ENCODE data around the gene ZNF503.

ZNF503 gene

DNA sequence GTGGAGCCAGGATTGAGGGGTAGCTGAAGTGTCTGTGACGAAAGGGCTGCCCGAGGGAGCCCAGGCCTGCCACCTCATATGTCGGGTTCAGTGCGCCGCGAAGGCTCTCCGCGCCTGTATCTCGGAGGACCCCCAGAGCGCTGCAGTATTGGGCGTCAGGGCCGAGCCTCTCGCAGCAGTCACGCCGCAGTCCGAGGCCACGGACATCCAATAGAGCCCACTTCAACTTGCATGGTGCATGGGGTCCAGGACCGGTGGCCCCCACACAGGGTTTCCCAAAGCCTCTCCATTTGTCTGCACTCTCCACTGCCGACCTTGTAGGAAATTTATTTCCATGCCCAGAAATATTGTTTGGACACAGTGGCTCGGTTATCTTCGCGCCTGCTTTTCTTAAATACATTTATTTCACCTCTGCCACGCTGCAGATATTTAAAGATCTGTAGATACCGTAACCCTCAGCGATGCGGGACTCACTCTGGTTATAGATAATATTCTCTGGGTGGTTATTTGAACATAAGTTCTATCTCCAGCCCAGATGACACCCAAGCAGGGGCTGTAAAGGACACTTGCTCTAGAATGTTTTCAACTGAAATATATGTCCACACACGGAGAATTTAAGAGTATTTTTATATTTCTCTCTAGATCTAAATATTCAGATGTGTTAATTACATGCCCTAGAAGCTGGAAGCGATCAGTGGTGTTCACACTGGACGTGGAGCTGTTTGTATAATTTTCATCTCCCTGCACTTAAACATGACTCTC is 5.1 kb upstream of the ZNF503 start:
- no peak for DNase-seq (ENCODE audit: low spot score)

- no peak for DNase-seq (ENCODE audit: low spot score)
These were observed 4.3 kb upstream of the ZNF503 start for GRCh38 chr10:75405598-75406461.

DNA sequence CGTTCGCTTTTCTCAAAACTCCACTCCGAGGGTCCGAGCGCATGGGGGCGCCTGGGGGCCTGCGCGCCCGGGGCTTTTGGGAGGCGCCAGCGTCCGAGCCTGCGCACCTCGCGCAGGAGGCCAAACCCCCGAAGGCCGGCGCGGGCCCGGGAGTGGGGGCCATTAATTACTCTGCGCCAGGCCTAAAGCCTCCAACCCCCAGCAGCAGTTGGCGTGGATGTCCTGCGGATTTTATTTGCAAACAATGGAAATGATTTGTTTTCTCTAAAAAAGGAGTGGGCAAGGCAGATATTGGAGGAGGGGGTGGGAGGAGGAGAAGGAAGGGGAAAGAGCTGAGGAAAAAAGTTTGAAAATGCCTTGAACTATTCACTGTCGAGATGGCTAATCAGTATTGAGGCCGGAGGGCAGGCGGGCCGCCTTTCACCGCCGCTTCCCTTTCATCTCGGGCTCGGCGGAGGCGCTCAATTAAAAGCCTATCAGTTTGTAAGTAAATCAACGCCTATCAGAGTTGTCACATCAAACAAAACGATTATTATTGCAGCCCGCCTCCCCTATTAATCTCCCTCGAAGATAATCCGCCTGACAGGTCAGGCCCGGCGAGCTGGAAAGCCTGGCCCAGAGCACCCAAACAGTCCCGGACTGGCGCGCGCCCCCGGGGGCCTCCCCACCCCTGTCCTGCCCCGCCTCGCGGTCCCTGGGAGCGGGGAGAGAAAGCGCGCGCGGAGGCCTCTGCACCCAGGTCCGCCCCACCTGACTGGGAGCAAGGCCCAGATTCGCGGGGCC is 3.4 kb upstream of the ZNF503 start:
- peak; percentile 53 for DNase-seq (ENCODE audit: low spot score)

DNA sequence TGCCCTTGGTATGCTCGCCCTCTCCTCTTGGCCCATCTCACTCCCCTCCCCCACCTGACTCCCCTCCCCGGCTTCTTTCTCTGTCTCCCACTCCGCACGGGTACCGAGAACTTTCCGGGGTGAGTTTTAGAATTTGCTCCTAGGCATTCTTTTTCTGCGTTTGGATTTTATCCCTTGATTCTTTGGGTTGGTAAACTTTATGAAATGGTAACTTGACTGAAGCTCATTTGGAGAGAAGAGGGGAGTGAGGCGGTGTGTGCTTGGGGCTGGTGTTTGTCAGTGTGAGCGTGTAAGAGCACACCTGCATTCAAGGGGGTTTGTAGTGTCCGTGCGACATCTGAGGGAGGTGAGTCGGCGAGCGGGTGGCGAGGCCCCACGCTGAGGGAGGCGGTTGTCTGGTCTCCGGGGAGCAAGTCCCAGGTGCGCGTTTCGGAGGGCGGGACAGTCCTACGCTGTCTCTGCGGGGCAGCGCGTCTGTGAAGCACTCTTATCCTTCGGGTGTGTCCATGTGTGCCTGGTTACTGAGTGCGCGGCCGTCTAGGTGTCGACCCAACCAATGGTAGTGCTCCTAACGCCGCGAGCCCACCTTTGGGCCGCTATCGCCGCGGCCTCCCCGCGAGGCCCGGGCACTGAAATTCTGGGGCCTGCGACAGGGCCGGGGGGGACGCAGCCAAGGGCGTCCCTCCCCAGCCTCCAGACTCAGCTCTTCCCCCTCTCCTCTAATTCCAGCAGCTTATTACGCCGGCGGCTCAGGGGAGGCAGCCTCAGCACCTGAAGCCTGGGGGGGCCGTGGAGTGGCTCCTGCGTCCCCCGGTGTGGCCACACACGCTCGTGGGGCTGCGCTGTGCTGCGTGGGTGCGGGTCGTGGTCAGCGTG is 2.6 kb upstream of the ZNF503 start:
- peak; percentile 63 for DNase-seq (ENCODE audit: low spot score)

DNA sequence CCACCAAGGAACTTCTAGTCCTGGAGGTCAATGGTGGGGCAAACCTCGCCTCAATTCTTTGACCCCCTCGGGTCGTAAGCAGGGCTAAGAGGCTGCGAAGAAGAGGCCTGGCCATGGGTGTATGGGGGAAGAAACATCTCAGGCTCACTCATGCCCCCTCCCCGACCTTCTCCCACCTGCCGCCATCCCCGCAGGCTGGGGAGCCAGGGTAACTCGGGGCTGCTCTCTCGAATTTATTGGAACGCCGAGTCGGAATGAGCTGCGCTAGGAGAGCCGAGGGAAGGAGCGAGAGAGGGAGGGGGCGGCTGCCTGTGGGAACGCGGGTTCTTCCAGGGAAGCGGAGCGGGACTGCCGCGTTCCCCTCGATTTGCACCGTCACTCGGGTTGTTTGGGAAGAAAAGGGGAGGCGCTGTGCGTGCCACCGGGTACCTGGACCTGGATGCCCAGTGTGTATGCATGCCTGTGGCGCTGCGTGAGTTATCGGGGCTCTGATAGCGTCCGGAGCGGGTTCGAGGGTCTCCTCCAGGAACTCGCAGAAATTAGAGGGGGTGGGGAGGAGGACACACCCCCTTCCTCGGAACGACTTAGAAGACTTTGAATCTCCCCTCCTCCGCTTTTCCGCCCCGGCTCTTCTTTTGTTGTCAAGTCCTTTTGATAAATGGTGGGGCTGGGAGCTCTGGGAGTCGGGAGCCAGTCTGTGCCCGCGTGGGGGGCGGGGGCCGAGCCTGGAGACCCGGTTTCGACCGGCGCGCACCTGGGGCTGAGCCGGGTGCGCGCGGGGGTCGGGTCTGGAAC is 1.8 kb upstream of the ZNF503 start:
- peak; percentile 70 for DNase-seq (ENCODE audit: low spot score)

- peak; percentile 68 for DNase-seq (ENCODE audit: low spot score)
These were observed 1.1 kb upstream of the ZNF503 start for GRCh38 chr10:75402486-75403143.

- DNase-seq (ENCODE audit: low spot score) = peak; percentile 69
These were observed 594 bp downstream of the ZNF503 start for GRCh38 chr10:75400771-75401568.

DNA sequence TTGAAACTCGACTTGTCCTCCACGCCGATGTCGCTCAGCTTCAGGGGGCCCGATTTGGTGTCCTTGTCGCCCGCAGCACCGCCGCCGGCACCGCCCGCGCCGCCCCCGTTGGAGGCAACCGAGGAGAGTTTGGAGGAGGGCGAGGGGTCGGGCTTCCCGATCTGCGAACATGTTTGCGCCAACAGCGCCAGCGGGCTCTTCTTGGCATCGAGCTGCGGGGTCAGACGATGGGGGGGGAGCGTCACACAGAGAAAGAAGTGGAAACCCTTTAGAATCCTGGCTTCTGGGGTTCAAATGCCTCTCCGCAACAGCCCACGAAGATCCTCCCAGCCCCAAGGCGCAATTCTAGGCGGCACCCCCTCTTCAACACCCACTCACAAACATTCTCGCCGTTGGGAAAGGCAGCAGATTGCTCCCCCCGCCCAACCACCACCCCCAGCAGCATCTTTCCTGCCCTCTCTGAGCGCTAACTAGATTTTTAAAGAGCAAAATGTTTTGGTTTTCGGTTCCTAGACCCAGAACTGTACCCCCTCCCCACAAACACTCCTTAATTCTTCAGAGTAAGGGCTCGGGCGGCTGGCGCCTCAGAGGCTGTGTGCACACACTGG is 1.3 kb downstream of the ZNF503 start:
- DNase-seq (ENCODE audit: low spot score) = peak; percentile 54

DNA sequence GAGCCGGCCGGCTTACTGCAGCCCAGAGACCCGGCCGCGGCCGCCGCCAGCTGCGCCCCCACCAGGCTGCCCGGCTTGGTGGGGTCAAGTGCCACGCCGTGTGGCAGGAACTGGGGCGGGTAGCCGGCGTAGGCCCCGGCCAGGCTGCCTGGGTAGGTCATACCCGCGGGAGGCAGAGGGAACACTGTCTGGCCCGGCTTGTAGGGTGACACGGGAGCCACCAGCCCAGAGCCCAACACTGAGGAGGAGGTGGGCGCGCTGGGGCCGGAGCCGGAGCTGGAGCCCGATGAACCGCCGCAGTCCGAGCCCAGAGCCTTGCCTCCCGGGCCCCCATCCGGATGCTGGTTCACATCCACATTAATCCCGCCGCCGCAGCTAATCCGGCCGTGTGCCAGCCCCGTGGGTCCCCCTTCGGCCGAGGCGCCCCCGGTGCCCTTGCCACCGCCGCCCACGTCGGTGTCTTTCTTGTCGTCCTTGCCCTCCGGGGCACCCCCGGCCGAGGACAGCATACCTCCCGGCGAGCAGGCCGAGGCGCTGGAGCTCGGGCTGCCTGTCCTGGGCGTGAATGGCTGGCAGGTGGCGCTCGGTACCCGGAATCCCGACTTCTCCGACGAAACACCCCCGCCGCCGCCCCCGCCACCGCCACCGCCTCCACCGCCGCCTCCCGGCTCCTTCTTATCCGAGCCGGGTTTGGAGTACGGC is 2.0 kb downstream of the ZNF503 start:
- peak; percentile 80 for DNase-seq (ENCODE audit: low spot score)

- DNase-seq (ENCODE audit: low spot score) = peak; percentile 62
These were observed 2.7 kb downstream of the ZNF503 start for GRCh38 chr10:75398692-75399460.

GRCh38 chr10:75398200-75398691 is 3.3 kb downstream of the ZNF503 start:
- DNase-seq (ENCODE audit: low spot score) = no peak

GRCh38 chr10:75397496-75398199 is 3.9 kb downstream of the ZNF503 start:
- DNase-seq (ENCODE audit: low spot score) = no peak

- DNase-seq (ENCODE audit: low spot score) = no peak
These were observed 4.7 kb downstream of the ZNF503 start for GRCh38 chr10:75396631-75397495.

- no peak for DNase-seq (ENCODE audit: low spot score)
These were observed 5.5 kb downstream of the ZNF503 start for GRCh38 chr10:75395932-75396630.

Measured in RKO (cell line).